Activated naive CD8-positive, alpha-beta T cell (primary cell): Measurements from ENCODE around the gene CPLX1.
A peak's percentile ranks its signal among the peaks of the same experiment; 100 is the strongest.
"Not testable (repeated sequence)": the region's sequence is repeated elsewhere in the genome, so short reads cannot be mapped to it uniquely, and the experiment has no call there.

Source experiments
- H3K27ac Mint-ChIP-seq: one replicate; pipeline ENCODE4 v1.8.0; 2021; ENCODE audit warnings: mixed read lengths
- H3K27me3 Mint-ChIP-seq: one replicate; pipeline ENCODE4 v1.8.0; 2021; ENCODE audit warnings: mixed read lengths
- H3K36me3 Mint-ChIP-seq: one replicate; pipeline ENCODE4 v1.8.0; 2021; ENCODE audit warnings: mixed read lengths
- H3K4me1 Mint-ChIP-seq: one replicate; pipeline ENCODE4 v1.8.0; 2021; ENCODE audit warnings: low read depth, mixed read lengths
- H3K4me3 Mint-ChIP-seq: one replicate; pipeline ENCODE4 v1.8.0; 2021; ENCODE audit warnings: mild to moderate bottlenecking, mixed read lengths
- H3K9me3 Mint-ChIP-seq: one replicate; pipeline ENCODE4 v1.8.0; 2021; ENCODE audit warnings: low read depth, mixed read lengths

CPLX1 gene

GRCh38 chr4:788636-789297, 37.2 kb downstream of the CPLX1 start:
- no peak overlapping the region for H3K27ac Mint-ChIP-seq
- H3K27me3 Mint-ChIP-seq = peaks cover 16% of the 10 kb centered on the region

GRCh38 chr4:788006-788635, 37.8 kb downstream of the CPLX1 start:
- Mint-ChIP-seq H3K4me3 (no peak overlapping the region), H3K4me1 (peaks cover 19% of the 10 kb centered on the region), H3K27me3 (peaks cover 14% of the 10 kb centered on the region), H3K27ac (no peak overlapping the region), H3K9me3 (no peaks in the 10 kb centered on the region), H3K36me3 (no peaks in the 10 kb centered on the region)

More at GRCh38 chr4:788636-789297, 37.2 kb downstream of the CPLX1 start:
- no peaks in the 10 kb centered on the region for H3K9me3 Mint-ChIP-seq
- H3K4me3 Mint-ChIP-seq = no peak overlapping the region
- H3K4me1 Mint-ChIP-seq = peaks cover 18% of the 10 kb centered on the region
- no peaks in the 10 kb centered on the region for H3K36me3 Mint-ChIP-seq

- H3K27me3 Mint-ChIP-seq = peaks cover 10% of the 10 kb centered on the region
- no peak overlapping the region for H3K27ac Mint-ChIP-seq
- H3K4me3 Mint-ChIP-seq = peak overlapping the region; percentile 65
- peaks cover 14% of the 10 kb centered on the region for H3K4me1 Mint-ChIP-seq
- H3K36me3 Mint-ChIP-seq = no peaks in the 10 kb centered on the region
- H3K9me3 Mint-ChIP-seq = no peaks in the 10 kb centered on the region
Observed at GRCh38 chr4:787561-787981, 38.4 kb downstream of the CPLX1 start.

- Mint-ChIP-seq H3K27ac (no peak overlapping the region), H3K9me3 (no peaks in the 10 kb centered on the region), H3K4me1 (peaks cover 18% of the 10 kb centered on the region), H3K27me3 (peaks cover 10% of the 10 kb centered on the region), H3K4me3 (no peak overlapping the region), H3K36me3 (no peaks in the 10 kb centered on the region)
Observed at GRCh38 chr4:786861-787300, 39.0 kb downstream of the CPLX1 start.

- Mint-ChIP-seq H3K4me3 (no peak overlapping the region), H3K27me3 (peaks cover 10% of the 10 kb centered on the region), H3K9me3 (no peaks in the 10 kb centered on the region), H3K27ac (no peak overlapping the region), H3K4me1 (peaks cover 18% of the 10 kb centered on the region), H3K36me3 (no peaks in the 10 kb centered on the region)
Observed at GRCh38 chr4:786074-786741, 39.7 kb downstream of the CPLX1 start.

- H3K36me3 Mint-ChIP-seq = no peaks in the 10 kb centered on the region
- peak overlapping the region; percentile 81 for H3K4me3 Mint-ChIP-seq
- H3K27me3 Mint-ChIP-seq = peaks cover 10% of the 10 kb centered on the region
Observed at GRCh38 chr4:785332-786073, 40.4 kb downstream of the CPLX1 start.

GRCh38 chr4:784401-785331, 41.3 kb downstream of the CPLX1 start:
- Mint-ChIP-seq H3K27ac (no peak overlapping the region), H3K36me3 (no peaks in the 10 kb centered on the region), H3K4me3 (peak overlapping the region; percentile 81), H3K4me1 (peaks cover 28% of the 10 kb centered on the region), H3K9me3 (no peaks in the 10 kb centered on the region), H3K27me3 (peaks cover 10% of the 10 kb centered on the region)

More at GRCh38 chr4:785332-786073, 40.4 kb downstream of the CPLX1 start:
- H3K9me3 Mint-ChIP-seq = no peaks in the 10 kb centered on the region
- H3K4me1 Mint-ChIP-seq = peaks cover 20% of the 10 kb centered on the region
- H3K27ac Mint-ChIP-seq = no peak overlapping the region

- H3K4me1 Mint-ChIP-seq = peaks cover 44% of the 10 kb centered on the region
- H3K4me3 Mint-ChIP-seq = peak overlapping the region; percentile 88
- H3K27ac Mint-ChIP-seq = peak overlapping the region; percentile 89
- peaks cover 3% of the 10 kb centered on the region for H3K36me3 Mint-ChIP-seq
- H3K27me3 Mint-ChIP-seq = peaks cover 7% of the 10 kb centered on the region
- no peaks in the 10 kb centered on the region for H3K9me3 Mint-ChIP-seq
Observed at GRCh38 chr4:781493-782216, 44.3 kb downstream of the CPLX1 start.

- H3K9me3 Mint-ChIP-seq = no peaks in the 10 kb centered on the region
- peaks cover 3% of the 10 kb centered on the region for H3K36me3 Mint-ChIP-seq
- peak overlapping the region; percentile 88 for H3K4me3 Mint-ChIP-seq
- peaks cover 7% of the 10 kb centered on the region for H3K27me3 Mint-ChIP-seq
- peak overlapping the region; percentile 89 for H3K27ac Mint-ChIP-seq
- peaks cover 48% of the 10 kb centered on the region for H3K4me1 Mint-ChIP-seq
Observed at GRCh38 chr4:780716-781492, 45.0 kb downstream of the CPLX1 start.

- not testable (repeated sequence) for H3K9me3 Mint-ChIP-seq, H3K36me3 Mint-ChIP-seq, H3K27me3 Mint-ChIP-seq
- H3K27ac Mint-ChIP-seq = peak overlapping the region; percentile 89
- H3K4me3 Mint-ChIP-seq = peak overlapping the region; percentile 88
- H3K4me1 Mint-ChIP-seq = peaks cover 53% of the 10 kb centered on the region
Observed at GRCh38 chr4:780255-780654, 45.7 kb downstream of the CPLX1 start.

- H3K27ac Mint-ChIP-seq = peak overlapping the region; percentile 46
- peaks cover 53% of the 10 kb centered on the region for H3K4me1 Mint-ChIP-seq
- peak overlapping the region; percentile 88 for H3K4me3 Mint-ChIP-seq
Observed at GRCh38 chr4:779555-779954, 46.4 kb downstream of the CPLX1 start.

GRCh38 chr4:777520-778262, 48.2 kb downstream of the CPLX1 start:
- no peaks in the 10 kb centered on the region for H3K9me3 Mint-ChIP-seq
- peaks cover 62% of the 10 kb centered on the region for H3K4me1 Mint-ChIP-seq
- peak overlapping the region; percentile 41 for H3K4me3 Mint-ChIP-seq
- H3K27me3 Mint-ChIP-seq = no peaks in the 10 kb centered on the region
- peak overlapping the region; percentile 54 for H3K27ac Mint-ChIP-seq
- H3K36me3 Mint-ChIP-seq = peaks cover 8% of the 10 kb centered on the region

More at GRCh38 chr4:779555-779954, 46.4 kb downstream of the CPLX1 start:
- Mint-ChIP-seq H3K9me3 (no peaks in the 10 kb centered on the region), H3K27me3 (peaks cover 2% of the 10 kb centered on the region), H3K36me3 (peaks cover 6% of the 10 kb centered on the region)
